Upper lobe of left lung (tissue), 6 donors: Measurements from ENCODE around the gene EMC8. TPM values are rescaled to one million over a fixed set of nuclear protein-coding genes. Genes with fewer than 3 reads are reported as not detected.

Experiments used
- ATAC-seq, 2 donors: fragments of 200-7000 bp; cut with Tn5 transposase; one replicate each; pipeline ENCODE4 v1.9.1; 2022; ENCODE audit warnings: mild to moderate bottlenecking in 2 of 2, moderate library complexity in 2 of 2; ENCODE audit not compliant: low FRiP score in 2 of 2
- DNase-seq, 2 donors: peaks; one replicate each; pipeline ENCODE4 v3.0.0-alpha.2; 2019 to 2020
- H3K27ac ChIP-seq, 4 donors: fragments of 200-600 bp; sonication (generic); one replicate each; pipeline ENCODE4 v1.5.1; 2016 to 2019
- H3K27me3 ChIP-seq, 4 donors: fragments of 200-600 bp; sonication (generic); one replicate each; pipeline ENCODE4 v1.5.1; 2017 to 2019
- H3K36me3 ChIP-seq, 4 donors: fragments of 200-600 bp; sonication (generic); one replicate each; pipeline ENCODE4 v1.5.1; 2016 to 2019
- H3K4me1 ChIP-seq, 4 donors: fragments of 200-600 bp; sonication (generic); one replicate each; pipeline ENCODE4 v1.5.1; 2018 to 2019
- H3K4me3 ChIP-seq, 4 donors: fragments of 200-600 bp; sonication (generic); one replicate each; pipeline ENCODE4 v1.5.1; 2017 to 2019; ENCODE audit warnings: mild to moderate bottlenecking in 2 of 4, moderate library complexity in 1 of 4
- H3K9me3 ChIP-seq, 4 donors: fragments of 200-600 bp; sonication (generic); one replicate each; pipeline ENCODE4 v1.5.1; 2018 to 2019
- EP300 ChIP-seq, 4 donors: sonication (generic); formaldehyde crosslinking; IDR thresholded peaks; one replicate each; pipeline ENCODE4 v1.5.1; 2017; ENCODE audit warnings: antibody characterized with exemption in 4 of 4, control low read depth in 2 of 4
- POLR2A ChIP-seq, 4 donors: fragments of 450-650 bp; IDR thresholded peaks; one replicate each; pipeline ENCODE4 v1.5.1; 2016 to 2017; ENCODE audit warnings: antibody characterized with exemption in 4 of 4, mild to moderate bottlenecking in 2 of 4
- POLR2AphosphoS5 ChIP-seq, 2 donors: sonication (generic); formaldehyde crosslinking; IDR thresholded peaks; one replicate each; pipeline ENCODE4 v1.5.1; 2017; ENCODE audit warnings: antibody characterized with exemption in 2 of 2
- WGBS, 2 donors: methylation state at CpG; one replicate each; pipeline ENCODE4 v1.1.5; 2017 to 2018; 5-methylcytosine and 5-hydroxymethylcytosine counted together
- total RNA-seq, 6 donors: library from RNA; depleted of rRNA in 4 of 6; stranded (reverse); fragments of >200 nt in 4 of 6; gene quantifications; one replicate each; pipeline versions ENCODE4 v1.1.0 to v1.2.1, GENCODE V29; 2016 to 2021
- TF ChIP-seq, protein P1 (sequence below), 6 experiments: fragments of 450-650 bp in 4 of 6; fragments of 200-600 bp in 2 of 6; sonication (generic) in 2 of 6; IDR thresholded peaks; one replicate each; pipeline ENCODE4 v1.5.1; 2016 to 2019; ENCODE audit warnings: antibody characterized with exemption in 6 of 6
- donor health status: DM: no; HTN: no; CAD: no; lungs with moderate emphysema.
- donor health status: DM: no; HTN: yes; CAD: no; lungs with severe emphysema.

EMC8 gene
- total RNA-seq, 6 donors from 2014 or later = 15.8 to 39.8 (median 25.6) TPM

DNA sequence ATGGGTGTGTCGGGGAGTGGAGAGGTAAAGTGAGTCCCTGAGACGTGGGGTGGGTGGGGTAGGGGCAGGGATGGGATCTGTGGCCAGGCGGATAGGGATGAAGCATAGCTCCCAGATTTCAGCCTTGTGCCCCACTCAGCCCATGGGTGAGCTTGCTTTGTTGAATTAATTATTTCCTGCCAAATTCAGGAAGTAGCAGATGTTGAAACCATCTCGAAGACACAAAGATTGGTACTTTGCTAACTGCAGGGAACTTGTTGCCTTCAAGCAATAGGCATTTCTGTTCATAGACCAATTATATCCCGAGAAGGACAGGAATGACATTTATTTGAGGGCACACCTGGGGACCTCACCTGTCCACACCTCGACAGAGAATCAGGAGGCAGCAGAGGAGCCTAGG lies 37.5 kb downstream of the EMC8 start:
- no peak for TF ChIP-seq EP300 (IDR thresholded peaks at IDR 0.05)
- TF ChIP-seq POLR2A (IDR thresholded peaks at IDR 0.05) = no peak
- TF ChIP-seq POLR2AphosphoS5 (IDR thresholded peaks at IDR 0.05) = no peak
- TF ChIP-seq, protein P1, sequence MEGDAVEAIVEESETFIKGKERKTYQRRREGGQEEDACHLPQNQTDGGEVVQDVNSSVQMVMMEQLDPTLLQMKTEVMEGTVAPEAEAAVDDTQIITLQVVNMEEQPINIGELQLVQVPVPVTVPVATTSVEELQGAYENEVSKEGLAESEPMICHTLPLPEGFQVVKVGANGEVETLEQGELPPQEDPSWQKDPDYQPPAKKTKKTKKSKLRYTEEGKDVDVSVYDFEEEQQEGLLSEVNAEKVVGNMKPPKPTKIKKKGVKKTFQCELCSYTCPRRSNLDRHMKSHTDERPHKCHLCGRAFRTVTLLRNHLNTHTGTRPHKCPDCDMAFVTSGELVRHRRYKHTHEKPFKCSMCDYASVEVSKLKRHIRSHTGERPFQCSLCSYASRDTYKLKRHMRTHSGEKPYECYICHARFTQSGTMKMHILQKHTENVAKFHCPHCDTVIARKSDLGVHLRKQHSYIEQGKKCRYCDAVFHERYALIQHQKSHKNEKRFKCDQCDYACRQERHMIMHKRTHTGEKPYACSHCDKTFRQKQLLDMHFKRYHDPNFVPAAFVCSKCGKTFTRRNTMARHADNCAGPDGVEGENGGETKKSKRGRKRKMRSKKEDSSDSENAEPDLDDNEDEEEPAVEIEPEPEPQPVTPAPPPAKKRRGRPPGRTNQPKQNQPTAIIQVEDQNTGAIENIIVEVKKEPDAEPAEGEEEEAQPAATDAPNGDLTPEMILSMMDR (IDR thresholded peaks at IDR 0.05) = no peak
- DNase-seq = no peak
- ATAC-seq = no peak
- no peak overlapping the region for H3K27ac ChIP-seq
- no peaks in the 10 kb centered on the region for H3K9me3 ChIP-seq
- no peaks in the 10 kb centered on the region for H3K27me3 ChIP-seq
- no peak overlapping the region for H3K4me3 ChIP-seq
- WGBS, 2 donors = 51 to 68% methylated on average over 4 to 6 of the region's 6 CpGs
- no peaks in the 10 kb centered on the region for H3K36me3 ChIP-seq
- H3K4me1 ChIP-seq = peaks cover 0 to 9% (median 2%) of the 10 kb centered on the region in 4 donors

DNA sequence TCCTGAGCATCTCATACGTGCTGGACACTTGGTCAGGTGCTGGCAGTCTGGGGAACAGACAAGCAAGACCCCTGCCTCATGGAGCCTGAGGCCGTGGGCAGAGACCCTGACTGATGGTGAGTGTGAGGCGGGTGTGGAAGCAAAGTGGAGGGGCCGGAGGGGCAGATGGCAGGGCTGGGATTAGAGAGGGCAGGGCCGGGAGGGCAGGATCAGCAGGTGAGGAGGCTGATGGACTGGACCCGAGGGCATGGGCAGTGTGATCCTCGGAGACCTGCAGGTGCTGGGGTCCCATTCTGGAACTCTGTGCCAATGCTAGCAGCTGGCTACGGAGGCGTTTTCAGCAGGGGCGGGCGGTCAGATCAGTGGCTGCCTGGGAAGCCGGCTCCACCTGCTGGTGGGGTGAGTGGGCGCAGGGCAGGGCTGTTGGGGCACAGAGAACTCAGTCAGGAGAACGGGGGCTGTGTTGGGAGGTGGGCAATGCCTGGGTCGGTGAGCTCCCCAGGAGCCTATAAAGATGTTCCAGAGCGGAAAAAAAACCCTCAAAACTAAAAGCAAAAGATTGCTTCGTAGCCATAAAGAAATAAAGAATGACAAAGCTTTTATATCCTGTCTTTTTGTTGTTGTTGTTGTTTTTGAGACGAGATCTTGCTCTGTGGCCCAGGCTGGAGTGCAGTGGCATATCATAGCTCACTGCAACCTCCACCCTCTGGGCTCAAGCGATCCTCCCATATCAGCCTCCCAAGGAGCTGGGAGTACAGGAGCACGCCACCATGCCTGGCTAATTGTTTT lies 39.5 kb downstream of the EMC8 start:
- DNase-seq = peak in 1 of 2 donors; percentile 65
- H3K27ac ChIP-seq = no peak overlapping the region
- H3K27me3 ChIP-seq = no peaks in the 10 kb centered on the region
- no peaks in the 10 kb centered on the region for H3K36me3 ChIP-seq
- no peaks in the 10 kb centered on the region for H3K9me3 ChIP-seq
- WGBS, 2 donors = 58 to 69% methylated on average over 16 to 20 of the region's 20 CpGs
- no peak for TF ChIP-seq POLR2A (IDR thresholded peaks at IDR 0.05)
- TF ChIP-seq, protein P1 (IDR thresholded peaks at IDR 0.05) = peak in 5 of 6 experiments; percentile 21 to 49 (median 32)
- H3K4me3 ChIP-seq = peak overlapping the region in 1 of 4 donors; percentile 14
- peak; percentile 58 to 62 for ATAC-seq
- H3K4me1 ChIP-seq = peaks cover 0 to 9% (median 2%) of the 10 kb centered on the region in 4 donors

DNA sequence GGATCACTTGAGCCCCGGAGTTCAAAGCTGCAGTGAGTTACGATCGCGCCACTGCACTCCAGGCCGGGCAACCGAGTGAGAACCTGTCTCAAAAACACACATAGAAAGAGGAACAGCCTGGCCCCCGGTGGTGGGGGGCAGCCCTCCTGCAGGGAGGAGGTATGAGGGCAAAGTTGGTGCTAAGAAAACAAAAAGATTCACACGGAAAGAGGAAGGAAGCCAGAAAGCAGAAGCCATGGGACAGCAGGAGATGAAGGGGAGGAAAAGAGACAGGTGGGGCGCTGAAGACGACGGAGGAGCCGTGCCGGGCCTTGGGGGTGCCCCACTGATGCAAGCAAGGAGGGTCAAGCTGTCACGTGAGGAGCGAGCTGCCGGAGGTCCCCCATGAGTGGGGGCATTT lies 40.2 kb downstream of the EMC8 start:
- Histone ChIP-seq H3K27me3 (no peaks in the 10 kb centered on the region), H3K4me1 (peaks cover 0 to 12% (median 2%) of the 10 kb centered on the region in 4 donors), H3K4me3 (peak overlapping the region in 1 of 4 donors; percentile 14), H3K9me3 (no peaks in the 10 kb centered on the region), H3K27ac (no peak overlapping the region), H3K36me3 (no peaks in the 10 kb centered on the region)
- ATAC-seq = peak in 1 of 2 donors; percentile 51
- no peak for TF ChIP-seq EP300 (IDR thresholded peaks at IDR 0.05)
- no peak for TF ChIP-seq POLR2AphosphoS5 (IDR thresholded peaks at IDR 0.05)
- TF ChIP-seq, protein P1 (IDR thresholded peaks at IDR 0.05) = no peak
- TF ChIP-seq POLR2A (IDR thresholded peaks at IDR 0.05) = no peak
- WGBS, 2 donors = 50 to 60% methylated on average over 16 of the region's 16 CpGs
- no peak for DNase-seq

DNA sequence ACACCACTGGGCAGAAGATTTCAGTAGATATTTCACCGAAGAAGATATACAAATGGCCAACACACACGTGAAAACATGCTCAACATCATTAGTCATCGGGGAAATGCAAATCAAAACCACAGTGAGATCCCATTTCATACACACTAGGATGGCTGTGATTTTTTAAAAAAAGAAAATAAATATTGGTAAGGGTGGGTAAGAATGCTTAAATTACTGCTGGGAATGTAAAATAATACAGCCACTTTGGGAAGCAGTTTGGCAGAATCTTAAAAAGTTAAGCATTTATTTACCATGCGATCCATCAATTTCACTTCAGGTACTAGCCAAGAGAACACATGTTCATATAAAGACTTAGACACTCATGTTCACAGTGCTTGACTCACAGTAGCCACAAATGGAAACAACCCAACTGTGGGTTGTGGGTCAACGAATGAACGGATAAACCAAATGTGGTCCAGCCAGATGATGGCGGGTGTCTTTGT lies 42.0 kb downstream of the EMC8 start:
- DNase-seq (no peak), ATAC-seq (no peak)
- 50 to 72% methylated on average over 7 of the region's 7 CpGs for whole genome bisulfite sequencing, 2 donors
- Histone ChIP-seq H3K36me3 (no peaks in the 10 kb centered on the region), H3K9me3 (no peaks in the 10 kb centered on the region), H3K4me1 (peaks cover 0 to 18% (median 2%) of the 10 kb centered on the region in 4 donors), H3K27ac (no peak overlapping the region), H3K4me3 (no peak overlapping the region), H3K27me3 (no peaks in the 10 kb centered on the region)
- TF ChIP-seq, protein P1 (IDR thresholded peaks at IDR 0.05) = no peak
- TF ChIP-seq POLR2A (IDR thresholded peaks at IDR 0.05) (no peak), POLR2AphosphoS5 (IDR thresholded peaks at IDR 0.05) (no peak), EP300 (IDR thresholded peaks at IDR 0.05) (no peak)
